Hippocampal formation (tissue), 2 donors: Measurements from ENCODE around the gene ARSI.

ENCODE experiments used
- DNase-seq, 2 donors: peaks; one replicate each; lab custom pipeline; 2025; lab: John Stamatoyannopoulos, UW

The ARSI gene

GRCh38 chr5:150293091-150293941, 9.4 kb downstream of the ARSI start:
- DNase-seq, result no peak

GRCh38 chr5:150291388-150292385, 11.0 kb downstream of the ARSI start:
- no peak for DNase-seq

DNA sequence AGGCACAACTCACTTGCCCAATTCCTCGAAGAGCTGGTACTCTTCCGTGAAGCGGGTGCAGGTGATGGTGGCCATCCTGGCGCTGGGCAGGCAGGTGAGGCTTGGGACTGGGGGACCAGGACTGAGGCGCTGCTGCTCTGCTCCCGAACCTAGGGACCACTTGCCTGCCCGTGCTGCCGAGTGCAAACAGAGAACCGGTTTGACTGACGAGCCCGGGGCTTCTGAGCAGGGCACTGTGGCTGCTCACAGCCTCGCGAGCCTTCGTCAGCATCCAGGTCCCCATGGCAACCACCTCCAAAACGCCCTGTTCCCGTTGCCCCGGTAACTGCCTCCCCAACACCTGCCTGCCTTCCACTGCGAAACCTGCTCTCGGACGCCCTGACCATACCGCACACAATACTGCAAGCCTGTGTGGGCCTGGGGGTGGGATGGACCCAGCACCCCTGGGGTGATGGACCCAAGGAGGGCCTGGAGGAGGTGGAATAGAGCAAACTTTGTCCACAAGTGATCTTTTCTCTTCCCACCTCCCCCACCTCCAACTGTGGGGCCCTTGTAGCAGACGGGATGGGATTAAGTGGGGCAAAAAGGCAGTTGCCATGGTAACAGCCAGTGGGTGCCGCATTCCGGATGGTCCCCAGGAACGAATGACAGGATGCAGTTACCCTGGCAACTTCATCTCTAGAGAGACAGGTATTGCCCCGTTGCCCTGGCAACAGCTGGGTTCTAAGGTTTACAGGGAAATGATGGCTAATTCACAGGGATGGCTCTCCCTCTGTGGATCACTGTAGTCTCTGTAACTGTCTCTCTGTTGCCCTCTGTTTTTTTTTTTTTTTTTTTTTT, 12.9 kb downstream of the ARSI start, which contains the start of gene CAMK2A:
Gene CAMK2A, minus strand, starts transcription at position 223 of the 840 bp plus-strand sequence. Its CDS starts 148 bp downstream, at position 75.
- DNase-seq, result peak; percentile 33 to 39

- DNase-seq, result no peak
These were observed 13.9 kb downstream of the ARSI start for GRCh38 chr5:150288791-150289190.

DNA sequence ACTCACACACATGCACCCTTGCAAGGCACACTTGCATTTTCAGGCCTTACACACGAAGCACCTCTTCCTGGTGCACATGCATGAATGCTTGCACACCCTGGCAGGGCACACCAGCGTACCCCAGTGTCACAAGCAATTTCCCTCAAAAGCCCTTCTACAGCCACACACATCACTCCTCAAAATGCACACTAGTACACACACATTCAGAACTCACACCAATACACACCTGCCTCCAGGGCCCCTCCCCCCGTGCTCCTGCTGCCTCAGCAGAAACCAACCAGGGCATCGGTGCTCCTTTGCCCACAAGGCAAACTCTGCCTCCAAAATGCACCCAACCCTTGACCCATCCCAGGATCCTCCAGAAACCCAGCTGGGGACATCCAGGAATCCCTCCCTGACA, 14.3 kb downstream of the ARSI start:
- no peak for DNase-seq

DNA sequence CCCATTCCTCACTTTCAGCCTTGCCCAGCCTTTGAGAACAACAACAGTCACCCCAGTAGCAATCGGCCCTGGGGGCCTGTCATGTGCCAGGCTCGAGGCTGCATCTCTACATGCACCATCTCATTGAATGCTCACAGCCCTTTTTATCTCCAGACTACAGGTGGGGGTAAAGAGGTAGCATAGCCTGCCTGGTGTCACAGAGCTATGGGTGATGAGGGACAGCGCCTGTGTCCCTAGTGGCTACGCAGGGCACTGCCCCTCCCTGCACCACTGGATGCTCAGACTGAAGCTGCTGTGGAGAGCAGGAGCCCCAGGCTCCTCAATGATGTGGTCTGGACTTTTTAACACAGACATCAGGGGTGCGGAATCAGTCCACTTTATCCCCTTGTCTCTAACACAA, 15.9 kb downstream of the ARSI start:
- no peak for DNase-seq

- no peak for DNase-seq
These were observed 17.6 kb downstream of the ARSI start for GRCh38 chr5:150285114-150285513.

GRCh38 chr5:150284311-150284710, 18.4 kb downstream of the ARSI start:
- DNase-seq, result no peak

DNA sequence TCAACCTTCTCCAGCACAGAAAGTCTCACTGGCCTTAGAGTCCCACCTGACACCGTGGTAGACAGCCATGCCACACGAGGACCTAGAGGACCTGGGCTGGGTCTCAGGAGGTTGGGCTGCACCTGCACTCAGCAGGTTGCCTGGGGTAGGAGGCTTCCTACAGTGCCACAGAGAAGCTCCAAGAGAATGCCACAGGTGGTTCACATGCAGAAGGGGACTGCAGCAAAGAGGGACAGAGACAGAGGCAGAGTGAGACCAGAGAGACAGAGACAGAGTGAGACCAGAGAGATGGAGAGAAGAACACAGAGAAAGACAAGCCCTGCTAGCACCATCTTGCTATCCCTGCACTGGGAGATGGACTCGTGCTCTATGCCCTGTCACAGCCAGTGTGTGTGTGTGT, 18.8 kb downstream of the ARSI start:
- DNase-seq, result no peak

- DNase-seq, result no peak
These were observed 20.7 kb downstream of the ARSI start for GRCh38 chr5:150281987-150282386.

DNA sequence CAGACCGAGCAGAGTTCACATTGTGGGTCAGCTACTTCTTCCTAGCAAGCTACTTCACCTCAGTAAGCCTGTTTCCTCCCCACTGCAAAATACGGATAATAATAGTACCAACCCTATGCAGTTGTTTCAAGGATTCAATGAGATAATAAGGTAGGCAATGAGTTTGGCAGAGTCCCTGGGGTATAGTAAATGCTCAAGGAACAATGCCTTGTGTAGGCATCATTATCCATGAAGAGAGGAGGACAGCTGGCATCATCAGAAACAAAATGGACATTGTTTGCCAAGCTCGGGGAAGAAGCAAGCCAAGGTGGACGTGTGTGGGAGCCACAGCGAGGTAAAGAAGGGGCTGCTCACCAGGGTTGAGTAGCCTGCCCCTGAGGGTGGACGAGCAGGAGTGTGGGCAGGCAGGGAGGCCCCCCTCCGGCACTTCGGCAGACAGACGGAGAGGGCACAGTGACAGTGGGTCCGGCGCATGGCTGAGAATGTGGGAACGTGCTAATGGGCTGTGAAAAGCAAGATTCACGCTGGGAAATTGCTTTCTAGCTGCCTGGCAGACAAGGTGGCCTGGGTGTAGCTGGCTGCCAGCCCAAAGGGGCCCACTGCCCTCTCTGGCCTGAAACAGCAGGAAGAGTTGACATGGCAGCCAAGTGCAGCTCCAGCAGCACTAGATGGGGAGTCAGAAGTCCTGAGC, 23.2 kb downstream of the ARSI start:
- no peak for DNase-seq

GRCh38 chr5:150278916-150279315, 23.8 kb downstream of the ARSI start:
- no peak for DNase-seq

DNA sequence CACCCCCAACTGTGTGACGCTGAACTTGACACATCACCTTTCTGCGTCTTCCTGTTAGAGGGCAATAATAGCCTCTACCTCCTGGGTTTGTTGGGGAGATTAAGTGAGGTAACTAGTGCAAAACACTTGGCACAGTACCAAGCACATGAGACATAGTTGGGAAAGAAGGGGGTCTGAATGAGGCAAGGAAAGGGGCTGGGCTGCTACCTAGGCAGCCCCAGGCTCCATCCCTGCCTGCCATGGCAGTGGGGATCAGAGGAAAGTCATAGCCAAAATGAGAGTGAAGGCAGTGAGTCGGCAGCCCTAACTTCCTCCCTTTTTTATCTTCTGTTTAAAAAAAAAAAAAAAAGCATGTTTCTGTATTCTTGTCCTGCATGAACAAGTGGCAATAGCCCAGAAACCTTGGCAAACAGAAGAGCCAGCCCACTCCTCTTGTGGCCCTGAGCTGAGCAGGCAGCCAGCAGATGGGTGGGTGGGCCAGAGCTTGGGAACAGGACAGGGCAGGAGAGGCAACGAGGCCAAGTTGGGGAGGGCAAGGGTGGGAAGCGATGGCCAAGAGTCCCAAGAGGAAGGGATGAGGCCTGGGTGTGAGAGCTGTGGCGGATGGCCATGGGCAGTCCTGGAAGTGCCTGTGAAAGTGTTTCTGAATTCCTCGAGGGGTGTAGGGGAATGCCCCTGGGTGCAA, 24.5 kb downstream of the ARSI start:
- no peak for DNase-seq

DNA sequence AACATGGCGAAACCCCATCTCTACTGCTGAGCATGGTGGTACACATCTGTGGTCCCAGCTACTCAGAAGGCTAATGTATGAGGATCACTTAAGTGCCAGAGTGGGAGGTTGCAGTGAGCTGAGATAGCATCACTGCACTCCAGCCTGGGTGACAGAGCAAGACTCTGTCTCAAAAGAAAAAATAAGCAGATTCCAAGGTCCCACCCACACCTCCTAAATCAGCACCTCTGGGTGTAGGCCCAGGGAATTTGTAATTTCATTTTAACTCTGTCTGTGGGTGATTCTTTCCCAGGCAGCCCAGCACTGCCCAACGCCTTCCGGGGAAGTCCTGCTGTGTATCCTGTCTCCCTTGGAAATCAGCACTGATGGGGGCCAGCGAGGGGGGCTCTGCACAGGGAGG, 25.7 kb downstream of the ARSI start:
- no peak for DNase-seq

DNA sequence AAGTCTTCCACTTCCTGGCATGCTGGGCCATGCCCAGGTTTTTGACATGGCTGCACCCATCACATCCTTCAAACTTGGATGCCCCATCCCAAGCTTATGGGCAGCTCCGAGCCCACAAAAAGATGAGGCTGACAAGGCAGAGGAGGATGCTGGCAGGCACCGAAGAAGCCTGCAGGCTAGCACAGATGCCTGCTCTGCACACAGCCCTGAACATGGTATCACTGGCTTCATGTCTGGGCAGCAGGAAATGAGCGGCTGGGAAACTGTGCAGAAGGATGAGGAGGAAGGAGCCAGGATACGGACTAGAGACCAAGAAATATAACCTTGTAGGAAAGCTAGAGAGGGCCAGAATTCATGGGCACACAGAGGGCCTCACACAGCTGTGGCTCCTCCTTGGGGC, 27.9 kb downstream of the ARSI start:
- DNase-seq, result no peak

DNA sequence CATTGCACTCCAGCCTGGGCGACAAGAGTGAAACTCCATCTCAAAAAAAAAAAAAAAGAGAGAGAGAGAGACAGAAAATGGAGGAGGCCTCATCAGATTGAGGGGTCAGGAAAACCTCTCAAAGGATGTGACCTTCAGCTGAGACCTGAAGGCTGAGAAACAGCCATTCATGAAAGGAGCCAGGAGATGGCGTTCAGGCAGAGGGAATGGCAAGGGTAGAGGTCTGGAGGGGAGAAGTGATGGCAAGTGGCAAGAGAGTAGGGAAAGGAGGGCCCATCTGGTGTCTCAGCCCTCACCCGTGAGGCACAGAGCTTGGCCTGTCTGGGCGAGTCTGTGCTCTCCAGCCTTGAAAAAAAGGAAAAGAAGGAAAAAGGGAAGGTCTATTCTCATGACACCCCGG, 30.2 kb downstream of the ARSI start:
- peak; percentile 17 to 35 for DNase-seq

- no peak for DNase-seq
These were observed 30.8 kb downstream of the ARSI start for GRCh38 chr5:150271923-150272322.

DNA sequence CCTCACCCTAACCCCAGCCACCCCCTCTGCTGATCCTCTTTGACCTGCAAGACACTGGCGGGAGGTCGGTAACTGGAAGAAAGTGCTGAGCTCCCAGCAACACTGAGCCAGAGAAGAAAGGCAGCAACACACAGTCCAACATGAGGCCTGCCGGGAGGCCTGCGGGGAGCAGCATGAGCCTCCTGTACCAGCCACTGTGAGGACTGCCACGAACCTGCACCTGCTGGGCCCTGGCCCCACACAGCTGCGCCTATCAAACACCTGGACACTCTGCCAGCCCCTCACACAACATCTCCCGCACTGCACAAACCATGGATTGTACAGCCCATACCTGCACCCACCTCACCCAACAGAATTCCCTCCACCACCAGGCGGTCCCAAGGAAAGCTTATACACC, 31.4 kb downstream of the ARSI start:
- DNase-seq, result no peak

GRCh38 chr5:150270541-150271295, 32.0 kb downstream of the ARSI start:
- DNase-seq, result no peak

DNA sequence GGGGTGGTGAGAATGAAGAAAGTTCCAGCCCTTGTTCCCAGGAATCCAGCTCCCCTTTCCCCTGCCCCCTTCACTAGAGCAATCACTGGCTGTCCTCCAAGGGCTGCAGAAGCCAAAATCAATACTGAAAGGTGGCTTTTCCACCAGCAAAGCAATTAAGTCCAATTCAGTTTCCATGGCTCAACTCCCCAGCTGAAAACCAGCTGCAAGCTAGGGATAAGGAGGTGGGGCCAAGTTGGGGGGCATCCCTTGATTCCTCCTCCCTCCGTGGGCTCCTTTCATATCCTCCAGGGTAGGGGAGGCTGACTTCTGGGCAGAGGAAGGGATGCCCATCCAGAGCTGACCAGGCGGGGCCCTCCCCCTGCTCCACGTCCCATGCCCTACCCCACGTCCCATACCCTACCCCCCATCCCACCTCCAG, 35.8 kb downstream of the ARSI start:
- DNase-seq, result no peak
